ENCODE results near the gene NOL6. TPM values are rescaled to one million over a fixed set of nuclear protein-coding genes. Genes with fewer than 3 reads are reported as not detected.
A peak's percentile ranks its signal among the peaks of the same experiment; 100 is the strongest.

The NOL6 gene
- total RNA-seq, 1 donor from 2014 or later, result 18.9 TPM

- no peak for DNase-seq (ENCODE audit: low spot score)
Measured at GRCh38 chr9:33450621-33451146, 23.0 kb downstream of the NOL6 start.

- no peak for DNase-seq (ENCODE audit: low spot score)
Measured at GRCh38 chr9:33449715-33450114, 24.0 kb downstream of the NOL6 start.

- DNase-seq (ENCODE audit: low spot score), result no peak
Measured at GRCh38 chr9:33447799-33448553, 25.7 kb downstream of the NOL6 start.

DNA sequence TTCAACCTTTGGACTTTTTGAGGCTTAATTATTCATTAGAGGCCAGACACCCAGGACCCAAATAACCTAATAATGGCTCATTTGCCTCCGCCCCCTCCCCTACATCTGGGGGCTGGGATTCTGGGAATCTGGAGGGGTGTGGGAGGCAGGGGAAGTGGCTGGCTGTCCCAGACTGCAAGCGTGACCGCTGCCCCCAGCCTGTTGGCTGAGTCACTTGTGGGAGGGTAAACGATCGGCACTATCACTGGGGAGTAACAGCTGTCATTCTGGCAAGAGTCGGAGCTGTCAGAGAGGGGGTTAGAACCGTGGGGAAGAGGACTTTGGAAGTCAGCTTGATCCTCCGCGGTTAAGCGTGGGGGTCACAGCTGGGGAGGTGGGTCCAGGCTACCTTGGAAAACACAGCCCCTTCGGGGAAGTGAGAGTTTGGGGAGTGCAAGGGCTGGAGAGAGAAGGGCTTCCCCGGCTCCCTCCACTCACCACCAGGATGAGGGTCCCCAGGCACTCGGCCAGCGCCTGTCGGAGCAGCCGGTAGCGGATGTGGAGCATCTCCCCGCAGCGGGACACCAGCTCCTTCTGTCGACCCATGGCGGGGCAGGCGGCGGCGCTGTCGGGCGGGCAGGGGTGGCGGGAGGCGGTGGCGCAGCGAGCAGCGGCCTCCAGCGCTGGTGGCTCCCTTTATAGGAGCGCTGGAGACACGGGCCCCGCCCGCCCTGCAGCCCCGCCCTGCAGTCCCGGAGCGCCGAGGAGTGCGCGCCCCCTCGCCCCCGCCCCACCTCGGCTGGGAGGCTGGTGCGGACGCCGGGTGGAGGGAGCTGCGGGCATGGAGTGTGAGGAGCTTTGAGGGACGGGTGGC, 26.6 kb downstream of the NOL6 start, which contains the start of gene AQP3:
AQP3 (minus strand) TSS at position 648 of the 853 bp plus-strand sequence; CDS start at position 585, 63 bp downstream.
- DNase-seq (ENCODE audit: low spot score), result peak; percentile 59

DNA sequence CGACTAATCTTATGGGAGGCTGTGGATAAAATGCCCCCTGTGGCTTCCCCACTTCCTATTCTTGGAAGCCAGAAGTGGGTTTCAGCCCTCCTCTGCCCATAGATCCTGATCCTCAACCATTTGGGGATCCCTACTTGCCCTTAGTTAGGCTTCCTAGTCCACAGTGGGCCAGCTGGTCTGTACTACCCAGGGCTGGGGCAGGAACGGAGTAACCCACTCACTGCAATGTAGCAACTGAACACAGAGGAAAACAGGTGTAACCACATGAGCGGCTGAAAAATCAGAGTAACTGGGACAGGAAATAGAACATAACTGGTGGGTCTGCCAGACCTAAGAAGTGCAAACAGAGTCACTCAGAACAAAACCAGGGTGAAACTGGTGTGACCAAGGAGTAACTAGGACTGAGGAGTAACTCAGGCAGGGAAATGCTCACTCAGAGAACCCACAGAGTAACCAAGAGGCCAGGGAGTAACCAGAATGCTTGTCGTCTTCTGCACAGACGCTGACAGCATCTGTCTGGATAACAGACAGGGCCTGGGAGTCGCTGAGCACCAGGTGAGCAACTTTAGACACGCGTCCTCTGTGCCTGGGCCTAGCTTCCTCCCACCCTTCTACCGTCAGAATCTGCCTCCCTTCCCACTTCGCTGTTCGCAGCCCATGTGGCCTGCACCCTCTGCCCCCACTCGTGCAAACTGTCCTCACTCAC, 27.3 kb downstream of the NOL6 start:
- peak; percentile 21 for DNase-seq (ENCODE audit: low spot score)

DNA sequence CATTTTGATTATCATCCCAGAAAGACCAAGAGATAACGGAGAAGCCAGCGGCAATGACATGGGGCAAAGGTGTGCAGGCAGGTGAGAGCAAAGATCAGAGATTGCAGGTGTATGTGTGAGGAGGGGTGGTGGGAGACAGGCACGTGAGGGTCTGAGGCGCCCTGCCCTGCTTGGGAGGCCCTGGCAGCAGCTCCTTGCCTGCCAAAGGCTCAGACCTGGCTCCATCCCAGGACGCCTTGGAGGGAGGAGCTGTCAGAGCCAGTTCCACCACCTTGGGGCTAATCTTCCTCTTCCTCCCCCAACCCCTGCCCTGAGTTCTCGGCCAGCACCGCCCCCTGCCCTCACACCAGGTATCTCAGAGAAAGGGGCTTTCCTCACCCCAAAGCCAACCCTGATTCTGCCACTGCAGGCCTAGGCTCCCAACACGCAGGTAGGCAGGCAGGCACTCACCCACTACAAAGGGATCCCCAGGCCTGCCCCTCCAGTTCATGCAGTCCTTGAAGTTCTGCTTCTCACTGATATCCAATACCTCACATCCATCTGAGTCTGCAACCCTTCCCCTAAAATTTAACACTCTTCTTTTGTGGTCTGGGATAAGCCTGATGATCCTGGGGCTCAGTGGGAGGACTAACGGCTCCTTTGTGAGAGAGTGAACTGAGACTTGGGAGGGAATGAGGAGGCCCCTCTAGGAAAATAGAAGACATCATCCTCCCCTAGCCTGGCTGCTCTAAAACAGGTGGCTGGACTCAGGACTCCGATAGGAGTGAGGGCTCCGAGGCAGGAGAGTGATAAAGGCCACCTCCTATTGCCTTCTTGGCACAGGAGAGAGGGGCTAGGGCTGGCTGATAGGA, 28.1 kb downstream of the NOL6 start:
- DNase-seq (ENCODE audit: low spot score), result peak; percentile 60

- DNase-seq (ENCODE audit: low spot score), result no peak
Measured at GRCh38 chr9:33443464-33444154, 30.1 kb downstream of the NOL6 start.

DNA sequence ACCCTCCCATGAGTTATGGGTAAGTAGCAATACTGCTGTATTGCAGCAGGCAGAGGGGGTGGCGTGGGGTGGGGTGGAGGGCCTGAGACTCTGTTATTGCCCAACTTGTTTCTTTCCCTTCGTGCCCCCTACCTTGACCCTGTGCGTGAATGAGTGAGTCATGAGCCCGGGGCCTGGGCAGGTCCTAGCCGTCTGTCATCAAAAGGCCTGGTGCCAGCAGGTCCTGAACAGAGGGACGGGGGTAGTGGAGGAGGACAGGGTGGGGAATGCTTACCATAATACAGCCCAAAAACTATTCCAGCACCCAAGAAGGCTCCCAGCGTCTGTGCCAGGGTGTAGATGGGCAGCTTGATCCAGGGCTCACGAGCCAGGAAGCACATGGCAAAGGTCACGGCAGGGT, 30.7 kb downstream of the NOL6 start:
- DNase-seq (ENCODE audit: low spot score), result peak; percentile 42

DNA sequence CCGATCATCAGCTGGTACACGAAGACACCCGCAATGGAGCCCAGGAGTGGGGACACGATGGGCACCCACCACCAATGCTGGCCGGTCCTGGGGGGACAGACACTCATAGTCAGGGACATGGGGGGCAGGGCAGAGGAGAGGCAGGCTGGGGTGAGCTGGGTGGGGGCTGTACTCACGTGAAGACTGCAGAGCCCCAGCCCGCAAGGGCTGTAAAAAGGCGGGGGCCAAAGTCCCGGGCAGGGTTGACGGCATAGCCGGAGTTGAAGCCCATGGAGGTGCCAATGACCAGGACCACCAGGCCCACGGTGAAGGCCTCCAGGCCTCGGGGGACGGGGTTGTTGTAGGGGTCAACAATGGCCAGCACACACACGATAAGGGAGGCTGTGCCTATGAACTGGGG, 31.6 kb downstream of the NOL6 start:
- DNase-seq (ENCODE audit: low spot score), result no peak

- no peak for DNase-seq (ENCODE audit: low spot score)
Measured at GRCh38 chr9:33440609-33441008, 33.1 kb downstream of the NOL6 start.

DNA sequence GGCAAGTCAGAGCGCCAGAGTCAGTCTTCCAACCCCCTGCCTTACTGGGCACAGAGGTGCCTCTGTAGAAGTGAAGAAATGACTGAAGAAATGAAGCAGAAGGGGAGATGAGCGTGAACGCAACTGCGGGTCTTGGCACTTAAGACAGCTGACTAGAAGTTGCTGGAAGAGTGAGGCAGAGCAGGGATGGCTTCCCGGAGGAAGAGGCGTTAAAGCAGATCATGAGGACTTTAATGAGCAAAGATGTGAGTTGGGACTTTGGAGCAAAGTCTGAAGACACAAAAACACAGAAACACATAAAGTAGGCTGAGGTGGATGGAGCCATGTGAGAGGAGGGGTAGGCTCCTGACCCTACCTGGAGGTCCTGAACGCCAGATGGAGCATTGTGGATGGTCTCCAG, 33.5 kb downstream of the NOL6 start:
- DNase-seq (ENCODE audit: low spot score), result no peak

GRCh38 chr9:33439731-33440130, 34.0 kb downstream of the NOL6 start:
- no peak for DNase-seq (ENCODE audit: low spot score)

GRCh38 chr9:33438926-33439680, 34.6 kb downstream of the NOL6 start:
- no peak for DNase-seq (ENCODE audit: low spot score)

DNA sequence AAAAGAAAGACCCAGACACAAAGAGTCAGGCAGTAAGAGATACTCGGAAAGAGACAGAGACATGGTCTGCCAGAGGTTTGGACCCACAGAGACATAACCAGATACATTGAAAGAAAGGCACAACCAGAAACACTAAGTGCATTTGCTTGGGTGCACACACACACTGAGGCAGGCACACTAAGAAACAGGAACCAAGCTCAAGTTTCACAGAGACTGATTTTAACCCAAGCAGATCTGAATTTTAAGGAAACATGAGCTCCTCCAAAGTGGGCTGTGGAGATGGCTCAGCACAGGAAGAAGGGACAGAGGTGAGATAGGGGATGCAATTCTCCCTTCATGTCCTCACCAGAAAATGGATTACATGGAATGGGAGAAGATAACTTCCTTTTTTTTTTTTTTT, 35.8 kb downstream of the NOL6 start:
- no peak for DNase-seq (ENCODE audit: low spot score)

DNA sequence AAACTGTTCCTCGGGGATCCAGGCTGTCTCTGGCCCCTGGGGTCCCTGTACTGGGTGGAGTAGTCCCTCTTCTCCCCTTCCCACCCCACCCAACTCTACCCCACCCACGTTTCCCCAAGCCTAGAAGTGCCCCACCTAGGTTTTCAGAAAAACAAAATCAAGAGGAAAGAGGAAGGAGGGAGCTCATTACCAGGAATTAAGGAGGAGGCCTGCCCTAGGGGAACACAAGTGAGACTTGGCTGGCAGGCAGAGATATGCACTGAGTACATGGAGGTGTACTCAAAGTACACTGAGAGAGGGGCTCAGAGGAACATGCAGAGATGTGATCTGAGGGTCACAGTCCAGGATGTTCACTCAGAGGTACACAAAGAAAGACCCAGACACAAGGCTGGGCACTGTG, 36.5 kb downstream of the NOL6 start:
- DNase-seq (ENCODE audit: low spot score), result no peak

- DNase-seq (ENCODE audit: low spot score), result no peak
Measured at GRCh38 chr9:33436445-33436844, 37.3 kb downstream of the NOL6 start.

- DNase-seq (ENCODE audit: low spot score), result no peak
Measured at GRCh38 chr9:33435821-33436277, 37.9 kb downstream of the NOL6 start.

- DNase-seq (ENCODE audit: low spot score), result no peak
Measured at GRCh38 chr9:33434317-33435105, 39.2 kb downstream of the NOL6 start.

DNA sequence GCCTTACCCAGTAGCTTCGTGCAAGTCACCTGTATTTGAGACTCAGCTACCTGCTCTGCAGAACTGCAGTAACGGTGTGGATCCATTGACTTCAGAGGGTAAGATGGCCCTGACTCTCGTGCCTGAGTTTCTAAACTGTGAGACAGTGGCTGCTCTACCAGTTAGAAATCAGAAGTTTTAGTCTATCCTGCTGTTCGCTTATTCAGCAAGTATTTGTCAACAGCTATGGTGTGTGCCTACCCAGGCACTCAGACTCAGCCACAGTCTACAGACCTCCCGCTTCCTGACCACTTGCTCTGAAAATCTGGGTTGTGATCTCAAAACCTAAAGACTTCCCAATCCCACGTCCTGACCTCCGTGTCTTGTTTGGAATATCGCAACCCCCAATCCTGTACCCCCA, 39.9 kb downstream of the NOL6 start:
- DNase-seq (ENCODE audit: low spot score), result no peak
